HUES6 (cell line): ENCODE measurements around the gene IKZF3.
"Not testable (repeated sequence)": the region's sequence is repeated elsewhere in the genome, so short reads cannot be mapped to it uniquely, and the experiment has no call there.

Experiments used
- H3K27ac ChIP-seq: 2 replicates; pipeline ENCODE4 v1.7.0; 2013; ENCODE audit warnings: low read depth, mild to moderate bottlenecking, low read length, inconsistent platforms
- H3K27me3 ChIP-seq: 2 replicates; pipeline ENCODE4 v1.6.1; 2013; ENCODE audit warnings: low read length; ENCODE audit not compliant: control insufficient read depth, insufficient read depth
- H3K36me3 ChIP-seq: 2 replicates; pipeline ENCODE4 v1.6.1; 2013; ENCODE audit warnings: low read length; ENCODE audit not compliant: control insufficient read depth, insufficient read depth
- H3K4me1 ChIP-seq: 2 replicates; pipeline ENCODE4 v1.6.1; 2013; ENCODE audit warnings: low read length; ENCODE audit not compliant: control insufficient read depth, insufficient read depth
- H3K4me3 ChIP-seq: 2 replicates; pipeline ENCODE4 v1.5.1; 2013; ENCODE audit warnings: low read depth, low read length
- H3K9ac ChIP-seq: one replicate; pipeline ENCODE4 v1.6.1; 2013; ENCODE audit warnings: mild to moderate bottlenecking, low read length
- H3K9me3 ChIP-seq: 2 replicates; pipeline ENCODE4 v1.6.1; 2013; ENCODE audit warnings: low read depth, low read length; ENCODE audit not compliant: control insufficient read depth, insufficient read depth

The IKZF3 gene

DNA sequence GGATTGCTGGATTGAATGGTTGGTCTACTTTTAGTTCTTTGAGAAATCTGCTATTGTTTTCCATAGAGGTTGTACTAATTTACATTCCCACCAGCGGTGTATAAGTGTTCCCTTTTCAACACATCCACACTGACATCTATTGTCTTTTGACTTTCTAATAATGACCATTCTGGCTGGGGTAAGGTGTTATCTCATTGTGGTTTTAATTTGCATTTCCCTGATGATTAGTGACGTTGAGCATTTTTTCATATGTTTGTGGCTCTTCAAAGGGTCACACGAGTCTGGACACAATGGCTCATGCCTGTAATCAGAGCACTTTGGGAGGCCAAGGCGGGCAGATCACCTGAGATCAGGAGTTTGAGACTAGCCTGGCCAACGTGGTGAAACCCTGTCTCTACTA is 22.0 kb upstream of the IKZF3 start:
- not testable (repeated sequence) for H3K9me3 ChIP-seq, H3K27ac ChIP-seq, H3K4me3 ChIP-seq, H3K36me3 ChIP-seq, H3K4me1 ChIP-seq, H3K27me3 ChIP-seq, H3K9ac ChIP-seq

GRCh38 chr17:39872751-39873150 is 8.6 kb upstream of the IKZF3 start:
- no peaks in the 10 kb centered on the region for H3K9me3 ChIP-seq
- no peaks in the 10 kb centered on the region for H3K4me1 ChIP-seq
- H3K27me3 ChIP-seq: peaks cover 14% of the 10 kb centered on the region
- no peak overlapping the region for H3K27ac ChIP-seq
- H3K4me3 ChIP-seq: no peak overlapping the region
- H3K9ac ChIP-seq: no peak overlapping the region
- H3K36me3 ChIP-seq: no peaks in the 10 kb centered on the region

DNA sequence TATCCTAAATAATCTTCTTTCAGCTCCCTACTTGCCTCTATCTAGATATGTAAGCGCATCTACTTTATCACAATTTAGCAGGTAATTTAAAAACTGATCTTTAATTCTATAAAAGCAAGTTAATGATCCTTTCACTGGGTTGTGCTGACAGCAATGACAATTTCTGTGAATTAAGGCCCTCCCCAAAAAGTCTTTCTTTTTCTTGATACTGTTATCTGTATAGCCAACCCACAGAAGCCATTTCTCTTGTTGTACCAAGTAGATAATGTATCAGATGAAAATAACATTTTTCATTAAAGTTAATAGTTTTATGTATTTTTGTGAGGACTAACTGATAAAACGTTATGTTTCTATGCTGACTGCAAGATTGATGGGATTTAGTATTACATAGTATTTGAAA is 7.7 kb upstream of the IKZF3 start:
- Histone ChIP-seq H3K27ac (no peak overlapping the region), H3K27me3 (peaks cover 23% of the 10 kb centered on the region), H3K4me1 (no peaks in the 10 kb centered on the region), H3K36me3 (no peaks in the 10 kb centered on the region), H3K9me3 (no peaks in the 10 kb centered on the region), H3K9ac (no peak overlapping the region), H3K4me3 (no peak overlapping the region)

GRCh38 chr17:39870776-39871175 is 6.7 kb upstream of the IKZF3 start:
- no peak overlapping the region for H3K27ac ChIP-seq
- H3K4me3 ChIP-seq: no peak overlapping the region
- peaks cover 33% of the 10 kb centered on the region for H3K27me3 ChIP-seq
- no peaks in the 10 kb centered on the region for H3K4me1 ChIP-seq
- H3K9me3 ChIP-seq: no peaks in the 10 kb centered on the region
- H3K9ac ChIP-seq: no peak overlapping the region
- H3K36me3 ChIP-seq: no peaks in the 10 kb centered on the region

- Histone ChIP-seq H3K27me3 (peaks cover 55% of the 10 kb centered on the region), H3K27ac (no peak overlapping the region), H3K4me1 (peaks cover 3% of the 10 kb centered on the region; the same call in 1 of the 2 replicates), H3K4me3 (no peak overlapping the region), H3K9me3 (no peaks in the 10 kb centered on the region), H3K9ac (no peak overlapping the region), H3K36me3 (no peaks in the 10 kb centered on the region)
These were observed 4.4 kb upstream of the IKZF3 start for GRCh38 chr17:39868554-39868942.

DNA sequence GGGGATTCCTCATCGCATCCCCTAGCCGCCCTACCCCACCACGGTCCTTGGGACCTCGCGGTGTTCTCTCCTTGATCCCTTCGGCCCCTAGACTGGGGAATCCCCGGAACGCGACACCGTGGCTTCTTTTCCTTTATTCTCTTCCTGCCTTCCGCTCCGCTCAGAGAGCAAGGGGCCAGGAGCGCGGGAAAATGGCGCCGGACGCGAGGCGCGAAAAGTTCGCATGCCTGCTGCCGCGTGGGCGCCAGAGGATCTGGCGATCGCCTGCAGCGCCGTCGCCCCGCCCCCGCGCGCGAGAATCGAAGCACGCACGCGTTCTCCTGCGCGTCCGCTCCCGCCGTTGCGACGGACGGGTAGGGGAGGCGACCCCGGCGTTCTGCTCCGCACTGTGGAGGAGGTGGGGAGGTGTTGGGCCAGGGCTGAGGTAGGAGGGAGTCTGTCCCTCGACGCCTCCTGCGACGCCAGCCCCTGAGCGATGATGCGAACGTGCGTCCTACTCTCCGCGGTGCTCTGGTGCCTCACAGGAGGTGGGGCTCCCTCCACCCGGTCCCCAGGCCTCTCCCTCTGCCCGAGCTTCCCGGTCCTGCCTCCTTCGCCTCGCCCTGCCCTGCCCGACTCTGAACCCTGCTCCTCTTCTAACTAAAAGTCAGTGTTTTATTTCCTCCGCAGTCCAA is 3.9 kb upstream of the IKZF3 start, which contains the start of gene ZPBP2:
ZPBP2 (plus strand) TSS at position 323 of the 674 bp plus-strand sequence; CDS start at position 476, 153 bp downstream.
- H3K9ac ChIP-seq: no peak within 1 kb of the TSS
- no peak within 1 kb of the TSS for H3K27ac ChIP-seq
- H3K4me3 ChIP-seq: no peak within 1 kb of the TSS
- H3K9me3 ChIP-seq: no peaks in the 10 kb centered on the region
- H3K4me1 ChIP-seq: peaks cover 3% of the 10 kb centered on the region; the same call in 1 of the 2 replicates
- no peaks in the 10 kb centered on the region for H3K36me3 ChIP-seq
- H3K27me3 ChIP-seq: peaks cover 60% of the 10 kb centered on the region

DNA sequence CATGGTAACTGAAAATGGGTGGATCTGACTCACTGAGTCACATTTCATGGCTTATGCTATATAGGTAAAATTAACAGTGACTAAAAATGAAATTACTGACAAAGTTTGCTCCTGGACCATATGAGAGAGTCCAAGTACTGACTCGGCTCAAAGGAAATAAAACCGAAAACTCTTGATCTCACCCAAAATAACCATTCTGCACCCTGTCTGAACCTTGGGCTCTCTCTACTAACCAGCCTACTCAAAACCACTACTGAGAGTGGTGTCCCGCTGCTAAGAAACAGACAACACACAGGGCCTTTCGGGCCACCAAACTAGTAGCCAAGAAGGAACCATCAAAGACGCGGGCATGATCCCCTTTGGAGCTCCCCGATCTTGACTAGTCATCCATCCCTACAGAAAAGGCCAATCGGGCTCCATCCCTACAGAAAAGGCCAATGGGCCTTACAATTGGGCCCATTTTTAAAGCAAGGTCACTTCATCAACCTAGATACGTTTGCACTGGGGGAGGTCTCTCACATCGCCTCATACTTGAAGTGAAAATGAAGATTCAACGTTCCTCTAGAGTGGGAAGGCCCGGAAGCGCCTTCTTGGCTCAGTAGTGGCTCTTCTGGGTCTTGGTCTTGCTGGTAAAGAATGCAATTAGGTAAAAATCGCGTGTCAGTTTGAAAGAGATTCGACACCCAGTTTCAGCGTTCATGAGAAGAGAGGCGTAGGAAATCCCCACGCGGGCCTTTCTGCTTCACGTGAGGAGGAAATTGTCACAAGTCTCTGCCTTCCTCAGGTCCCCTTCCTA is 3.2 kb upstream of the IKZF3 start:
- Histone ChIP-seq H3K36me3 (no peaks in the 10 kb centered on the region), H3K4me3 (no peak overlapping the region), H3K4me1 (peaks cover 3% of the 10 kb centered on the region; the same call in 1 of the 2 replicates), H3K27ac (no peak overlapping the region), H3K27me3 (peaks cover 67% of the 10 kb centered on the region), H3K9ac (no peak overlapping the region), H3K9me3 (no peaks in the 10 kb centered on the region)

DNA sequence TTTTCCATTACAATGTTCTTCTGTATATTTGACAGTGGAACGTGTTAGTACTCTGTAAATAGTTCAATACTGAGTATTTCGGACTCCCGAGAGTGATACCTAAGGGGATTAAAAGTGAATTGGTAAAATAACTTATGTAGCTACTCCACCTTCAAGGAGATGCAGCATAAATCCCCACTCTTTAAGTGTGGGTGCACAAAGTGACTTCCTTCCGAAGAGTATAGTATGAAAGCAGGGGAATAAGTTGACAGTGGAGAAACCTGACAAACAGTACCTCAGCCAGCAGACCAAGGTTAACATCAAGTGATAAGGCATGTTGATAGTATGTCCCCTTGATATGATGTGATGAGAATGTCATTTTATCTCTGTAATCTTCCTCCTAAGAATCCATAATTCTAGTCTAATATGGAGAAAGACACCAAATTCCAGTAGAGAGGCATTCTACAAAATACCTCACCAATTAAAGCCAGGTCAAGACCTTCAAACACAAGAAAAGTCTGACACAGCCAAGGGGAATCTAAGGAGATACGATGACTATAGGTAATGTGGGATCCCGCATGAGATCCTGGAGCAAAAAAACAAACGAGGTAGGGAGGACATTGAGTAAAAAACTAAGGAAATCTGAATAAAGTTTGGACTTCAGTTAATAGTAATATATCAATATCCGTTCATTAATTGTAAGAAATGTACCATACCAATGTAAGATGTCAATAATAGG is 2.1 kb upstream of the IKZF3 start:
- Histone ChIP-seq H3K27ac (no peak overlapping the region), H3K4me1 (peaks cover 3% of the 10 kb centered on the region; the same call in 1 of the 2 replicates), H3K4me3 (no peak overlapping the region), H3K27me3 (peaks cover 79% of the 10 kb centered on the region), H3K9ac (no peak overlapping the region), H3K36me3 (no peaks in the 10 kb centered on the region), H3K9me3 (no peaks in the 10 kb centered on the region)

DNA sequence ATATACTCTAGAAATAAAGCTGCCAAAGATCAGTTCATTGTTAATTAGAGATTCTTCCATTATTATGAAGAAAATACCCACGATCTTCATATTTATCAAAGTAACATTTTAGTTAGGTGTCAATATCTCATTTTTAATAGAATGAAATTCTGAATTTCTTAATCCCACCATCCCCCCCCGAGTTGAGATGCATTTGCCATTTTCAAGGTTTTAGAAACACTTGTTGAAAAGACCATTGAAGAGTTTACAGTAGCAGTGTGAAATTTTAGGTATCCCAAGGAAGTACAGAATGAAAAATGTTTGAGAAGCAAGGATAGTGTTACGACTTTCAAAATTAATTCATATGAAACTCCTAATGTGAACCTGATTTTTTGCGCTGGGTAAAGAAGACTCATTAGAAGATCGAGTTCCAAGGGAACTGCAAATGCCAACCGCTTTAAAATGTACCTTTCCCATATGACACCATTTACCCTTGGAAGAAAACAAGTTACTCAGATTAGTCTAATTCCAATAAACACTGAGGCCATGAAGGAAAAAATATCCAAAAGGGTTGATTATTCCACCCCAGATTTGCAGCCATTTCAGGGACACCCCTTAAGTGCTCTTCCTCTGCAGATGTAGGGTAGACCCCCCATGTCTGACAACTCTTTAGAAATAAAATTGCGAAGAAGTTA is 731 bp downstream of the IKZF3 start:
- no peak overlapping the region for H3K27ac ChIP-seq
- H3K9me3 ChIP-seq: no peaks in the 10 kb centered on the region
- no peak overlapping the region for H3K9ac ChIP-seq
- no peak overlapping the region for H3K4me3 ChIP-seq
- no peaks in the 10 kb centered on the region for H3K36me3 ChIP-seq
- peaks cover 3% of the 10 kb centered on the region; the same call in 1 of the 2 replicates for H3K4me1 ChIP-seq
- H3K27me3 ChIP-seq: peaks cover 77% of the 10 kb centered on the region

GRCh38 chr17:39861235-39861634 is 2.9 kb downstream of the IKZF3 start:
- H3K4me1 ChIP-seq: peaks cover 3% of the 10 kb centered on the region; the same call in 1 of the 2 replicates
- no peaks in the 10 kb centered on the region for H3K36me3 ChIP-seq
- H3K27me3 ChIP-seq: peaks cover 56% of the 10 kb centered on the region
- H3K9me3 ChIP-seq: no peaks in the 10 kb centered on the region
- H3K4me3 ChIP-seq: no peak overlapping the region
- no peak overlapping the region for H3K9ac ChIP-seq
- no peak overlapping the region for H3K27ac ChIP-seq
